Measurements from ENCODE around the gene MYLK3.
"Not testable (repeated sequence)": the region's sequence is repeated elsewhere in the genome, so short reads cannot be mapped to it uniquely, and the experiment has no call there.

The MYLK3 gene

GRCh38 chr16:46689365-46690280, 58.5 kb downstream of the MYLK3 start, which contains the start of gene ORC6:
Gene ORC6, plus strand, starts transcription at chr16:46689659. Its CDS starts 47 bp downstream, at chr16:46689706.
- DNase-seq (ENCODE audit: low spot score) = peak; percentile 93

- DNase-seq (ENCODE audit: low spot score) = peak; percentile 97
These were observed 59.3 kb downstream of the MYLK3 start, which contains the start of gene VPS35 for GRCh38 chr16:46688654-46689364. Gene VPS35, minus strand, starts transcription at chr16:46689178. Its CDS starts 45 bp downstream, at chr16:46689133.

GRCh38 chr16:46688101-46688653, 60.0 kb downstream of the MYLK3 start:
- DNase-seq (ENCODE audit: low spot score) = no peak

- no peak for DNase-seq (ENCODE audit: low spot score)
These were observed 60.7 kb downstream of the MYLK3 start for GRCh38 chr16:46687486-46687885.

- DNase-seq (ENCODE audit: low spot score) = no peak
These were observed 61.2 kb downstream of the MYLK3 start for GRCh38 chr16:46686815-46687473.

GRCh38 chr16:46681867-46682266, 66.3 kb downstream of the MYLK3 start:
- not testable (repeated sequence) for DNase-seq (ENCODE audit: low spot score)

- not testable (repeated sequence) for DNase-seq (ENCODE audit: low spot score)
These were observed 70.2 kb downstream of the MYLK3 start for GRCh38 chr16:46677943-46678342.

- DNase-seq (ENCODE audit: low spot score) = peak; percentile 61
These were observed 74.7 kb downstream of the MYLK3 start for GRCh38 chr16:46673320-46674013.

GRCh38 chr16:46662123-46662522, 86.0 kb downstream of the MYLK3 start:
- no peak for DNase-seq (ENCODE audit: low spot score)

- DNase-seq (ENCODE audit: low spot score) = no peak
These were observed 89.2 kb downstream of the MYLK3 start for GRCh38 chr16:46658925-46659324.

Data from LoVo (cell line).